Measurements from ENCODE around the gene FILIP1. TPM values are rescaled to one million over a fixed set of nuclear protein-coding genes. Genes with fewer than 3 reads are reported as not detected.

The FILIP1 gene
- total RNA-seq, 4 donors from 2014 or later, result 2.2 to 9.3 (median 5.1) TPM

DNA sequence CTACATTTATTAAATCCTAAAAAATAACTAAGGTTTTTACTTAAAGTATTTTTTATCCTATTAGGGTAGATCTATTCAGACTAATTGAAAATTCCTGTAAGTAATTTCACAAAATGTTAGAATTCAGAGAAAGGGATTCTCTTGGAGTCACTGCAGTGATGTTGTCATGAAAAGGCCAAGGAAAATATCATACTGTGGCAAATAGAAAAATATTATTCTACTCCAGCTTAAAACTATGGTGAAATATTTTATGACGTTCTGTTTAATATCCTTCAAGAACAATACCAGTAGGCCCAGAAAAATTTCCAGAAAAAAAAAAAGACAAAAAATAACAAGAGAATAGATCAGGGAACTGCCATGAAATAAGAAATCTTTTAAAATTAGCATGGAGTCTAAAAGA, 73.6 kb downstream of the FILIP1 start:
- H3K27ac ChIP-seq, result no peak overlapping the region
- no peaks in the 10 kb centered on the region for H3K9me3 ChIP-seq
- TF ChIP-seq, protein P1, sequence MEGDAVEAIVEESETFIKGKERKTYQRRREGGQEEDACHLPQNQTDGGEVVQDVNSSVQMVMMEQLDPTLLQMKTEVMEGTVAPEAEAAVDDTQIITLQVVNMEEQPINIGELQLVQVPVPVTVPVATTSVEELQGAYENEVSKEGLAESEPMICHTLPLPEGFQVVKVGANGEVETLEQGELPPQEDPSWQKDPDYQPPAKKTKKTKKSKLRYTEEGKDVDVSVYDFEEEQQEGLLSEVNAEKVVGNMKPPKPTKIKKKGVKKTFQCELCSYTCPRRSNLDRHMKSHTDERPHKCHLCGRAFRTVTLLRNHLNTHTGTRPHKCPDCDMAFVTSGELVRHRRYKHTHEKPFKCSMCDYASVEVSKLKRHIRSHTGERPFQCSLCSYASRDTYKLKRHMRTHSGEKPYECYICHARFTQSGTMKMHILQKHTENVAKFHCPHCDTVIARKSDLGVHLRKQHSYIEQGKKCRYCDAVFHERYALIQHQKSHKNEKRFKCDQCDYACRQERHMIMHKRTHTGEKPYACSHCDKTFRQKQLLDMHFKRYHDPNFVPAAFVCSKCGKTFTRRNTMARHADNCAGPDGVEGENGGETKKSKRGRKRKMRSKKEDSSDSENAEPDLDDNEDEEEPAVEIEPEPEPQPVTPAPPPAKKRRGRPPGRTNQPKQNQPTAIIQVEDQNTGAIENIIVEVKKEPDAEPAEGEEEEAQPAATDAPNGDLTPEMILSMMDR (IDR thresholded peaks at IDR 0.05), result no peak
- no peak for TF ChIP-seq POLR2A (IDR thresholded peaks at IDR 0.05)
- H3K27me3 ChIP-seq, result no peaks in the 10 kb centered on the region
- no peak overlapping the region for H3K4me3 ChIP-seq (replicated peaks in 1 of 3)
- DNase-seq, result no peak
- no peaks in the 10 kb centered on the region for H3K36me3 ChIP-seq
- intact Hi-C loops (cut with DNase I), result no loop called here
- H3K4me1 ChIP-seq, result peaks cover 0 to 6% of the 10 kb centered on the region in 2 donors
- WGBS, 2 donors, result 78 to 79% methylated on average over 1 of the region's 1 CpG

DNA sequence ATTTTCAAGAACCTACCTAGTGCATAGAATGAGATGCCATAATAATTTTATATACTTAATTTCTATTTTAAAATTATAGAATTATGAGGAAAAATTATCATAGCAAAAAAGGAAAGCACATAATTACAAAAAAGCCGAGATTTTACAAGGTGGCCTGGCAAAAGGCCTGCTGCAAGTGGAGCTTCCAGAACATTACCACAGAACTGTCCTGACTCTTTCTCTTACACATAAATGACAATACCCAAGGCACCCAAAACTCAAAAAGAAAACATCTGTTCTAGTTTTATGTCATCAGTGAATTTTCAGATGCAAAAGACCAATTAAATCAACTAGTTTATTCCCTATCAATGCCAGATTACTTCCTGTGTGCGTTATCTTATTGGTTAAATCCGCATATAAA, 74.2 kb downstream of the FILIP1 start:
- Histone ChIP-seq H3K27me3 (no peaks in the 10 kb centered on the region), H3K4me3 (replicated peaks in 1 of 3) (no peak overlapping the region), H3K9me3 (no peaks in the 10 kb centered on the region), H3K4me1 (peaks cover 0 to 6% of the 10 kb centered on the region in 2 donors), H3K36me3 (no peaks in the 10 kb centered on the region), H3K27ac (no peak overlapping the region)
- WGBS, 2 donors, result 94 to 95% methylated on average over 3 of the region's 3 CpGs
- intact Hi-C loops (cut with DNase I), result no loop called here
- no peak for TF ChIP-seq POLR2A (IDR thresholded peaks at IDR 0.05)
- TF ChIP-seq, protein P1 (IDR thresholded peaks at IDR 0.05), result no peak
- no peak for DNase-seq

DNA sequence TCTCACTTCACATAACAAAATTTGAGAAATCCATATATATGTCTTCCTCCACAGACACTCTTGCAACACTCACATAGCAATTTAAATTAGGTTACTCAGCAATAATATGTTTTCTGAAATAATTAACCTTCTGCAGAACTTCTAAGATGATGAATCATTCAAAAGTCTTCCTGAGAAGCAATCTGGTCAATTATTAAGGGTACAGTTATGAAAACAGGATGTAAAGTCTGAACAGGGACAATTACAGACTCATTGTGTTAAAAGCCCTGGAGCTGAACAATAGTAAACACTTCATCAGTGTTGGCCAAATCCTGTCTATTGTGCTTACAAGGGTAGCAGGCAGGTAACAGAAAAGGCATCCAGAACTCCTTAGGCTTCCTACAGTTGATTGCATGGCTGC, 75.4 kb downstream of the FILIP1 start:
- no peak for DNase-seq
- H3K27ac ChIP-seq, result no peak overlapping the region
- TF ChIP-seq, protein P1 (IDR thresholded peaks at IDR 0.05), result no peak
- TF ChIP-seq POLR2A (IDR thresholded peaks at IDR 0.05), result no peak
- H3K36me3 ChIP-seq, result no peaks in the 10 kb centered on the region
- no peaks in the 10 kb centered on the region for H3K9me3 ChIP-seq
- H3K4me3 ChIP-seq (replicated peaks in 1 of 3), result no peak overlapping the region
- intact Hi-C loops (cut with DNase I), result no loop called here
- H3K4me1 ChIP-seq, result peaks cover under 1 to 11% of the 10 kb centered on the region in 2 donors
- H3K27me3 ChIP-seq, result no peaks in the 10 kb centered on the region

DNA sequence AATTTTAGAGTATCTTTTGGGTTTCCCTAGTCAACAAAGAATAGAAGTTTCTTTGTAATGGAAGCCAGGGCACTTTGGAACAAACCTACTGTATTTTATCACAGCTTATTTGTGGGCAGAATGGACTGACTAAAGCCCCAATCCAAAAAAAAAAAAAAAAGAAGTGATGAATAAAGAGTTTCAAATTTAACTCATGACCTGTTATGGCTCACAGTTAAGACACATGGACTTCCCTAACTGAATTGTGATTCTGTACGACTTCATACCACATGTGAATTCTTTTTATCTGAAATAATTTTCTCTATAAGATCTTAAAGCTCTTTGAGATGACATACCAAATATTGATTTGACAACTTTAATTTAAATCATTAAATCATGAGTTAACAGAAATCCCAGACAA, 77.2 kb downstream of the FILIP1 start:
- Histone ChIP-seq H3K27me3 (no peaks in the 10 kb centered on the region), H3K27ac (no peak overlapping the region), H3K9me3 (no peaks in the 10 kb centered on the region), H3K36me3 (no peaks in the 10 kb centered on the region), H3K4me3 (replicated peaks in 1 of 3) (no peak overlapping the region), H3K4me1 (peaks cover 6 to 16% of the 10 kb centered on the region in 2 donors)
- WGBS, 2 donors, result 89 to 91% methylated on average over 1 of the region's 1 CpG
- no peak for DNase-seq
- intact Hi-C loops (cut with DNase I), result no loop called here
- TF ChIP-seq, protein P1 (IDR thresholded peaks at IDR 0.05), result no peak
- TF ChIP-seq POLR2A (IDR thresholded peaks at IDR 0.05), result no peak

DNA sequence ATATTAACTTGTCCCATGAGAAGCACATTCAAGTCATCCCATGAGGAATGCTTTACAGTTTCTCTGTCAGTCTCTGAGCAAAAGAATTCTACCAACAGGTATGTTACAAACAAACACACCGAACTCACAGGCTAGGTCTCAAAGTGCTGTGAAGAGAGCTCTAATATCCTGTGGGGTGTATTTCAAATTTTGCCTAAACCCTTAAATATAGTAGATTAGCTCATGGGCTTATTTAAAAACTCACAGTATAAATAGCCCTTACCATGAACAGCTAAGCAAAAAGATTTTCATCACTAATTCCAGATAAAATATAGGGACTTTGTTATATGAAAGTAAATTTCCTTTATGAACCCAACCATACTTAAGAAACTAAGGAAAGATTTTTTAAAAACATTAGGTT, 77.8 kb downstream of the FILIP1 start:
- TF ChIP-seq, protein P1 (IDR thresholded peaks at IDR 0.05), result no peak
- TF ChIP-seq POLR2A (IDR thresholded peaks at IDR 0.05), result no peak
- no peak for DNase-seq
- no peak overlapping the region for H3K27ac ChIP-seq
- no peak overlapping the region for H3K4me3 ChIP-seq (replicated peaks in 1 of 3)
- 79 to 84% methylated on average over 1 of the region's 1 CpG for WGBS, 2 donors
- no peaks in the 10 kb centered on the region for H3K9me3 ChIP-seq
- intact Hi-C loops (cut with DNase I), result no loop called here
- H3K27me3 ChIP-seq, result no peaks in the 10 kb centered on the region
- H3K4me1 ChIP-seq, result peaks cover 6 to 16% of the 10 kb centered on the region in 2 donors
- no peaks in the 10 kb centered on the region for H3K36me3 ChIP-seq
